H9 (cell line): Measurements from ENCODE around the gene BMPER. TPM values are rescaled to one million over a fixed set of nuclear protein-coding genes. Genes with fewer than 3 reads are reported as not detected.

Experiments
- DNase-seq: peaks from one replicate; pipeline ENCODE4 v3.0.0-alpha.2; 2017
- H2AFZ ChIP-seq: one replicate; pipeline ENCODE4 v1.6.1; 2013; ENCODE audit warnings: mild to moderate bottlenecking, low read length, control low read depth, moderate library complexity
- H2AK5ac ChIP-seq: 2 replicates; pipeline ENCODE4 v1.6.1; 2013; ENCODE audit warnings: low read length, control low read depth, mixed read lengths; ENCODE audit not compliant: insufficient read length
- H2BK120ac ChIP-seq: one replicate; pipeline ENCODE4 v1.6.1; 2013; ENCODE audit warnings: low read depth, mild to moderate bottlenecking, low read length, control low read depth, inconsistent platforms; ENCODE audit not compliant: poor library complexity, severe bottlenecking
- H2BK12ac ChIP-seq: 2 replicates; pipeline ENCODE4 v1.6.1; 2013; ENCODE audit warnings: low read length, control low read depth, mixed read lengths, low read depth; ENCODE audit not compliant: insufficient read length
- H2BK15ac ChIP-seq: 2 replicates; pipeline ENCODE4 v1.6.1; 2013; ENCODE audit warnings: low read depth, low read length, control low read depth
- H2BK20ac ChIP-seq: one replicate; pipeline ENCODE4 v1.6.1; 2013; ENCODE audit warnings: low read depth, mild to moderate bottlenecking, low read length, control low read depth, inconsistent platforms; ENCODE audit not compliant: poor library complexity, severe bottlenecking
- H2BK5ac ChIP-seq: 2 replicates; pipeline ENCODE4 v1.6.1; 2013; ENCODE audit warnings: low read length, control low read depth, mixed read lengths; ENCODE audit not compliant: insufficient read length
- H3K14ac ChIP-seq: 2 replicates; pipeline ENCODE4 v1.6.1; 2013; ENCODE audit warnings: low read length, control low read depth; ENCODE audit not compliant: insufficient read depth
- H3K18ac ChIP-seq: 2 replicates; pipeline ENCODE4 v1.6.1; 2013; ENCODE audit warnings: low read depth, mild to moderate bottlenecking, mixed read lengths, low read length, control low read depth; ENCODE audit not compliant: insufficient read length
- H3K23ac ChIP-seq: 2 replicates; pipeline ENCODE4 v1.6.1; 2013; ENCODE audit warnings: low read length, control low read depth, mixed read lengths, low read depth; ENCODE audit not compliant: insufficient read length
- H3K23me2 ChIP-seq: 2 replicates; pipeline ENCODE4 v1.6.1; 2013; ENCODE audit warnings: low read depth, mild to moderate bottlenecking, mixed read lengths, low read length, control low read depth; ENCODE audit not compliant: insufficient read length, poor library complexity, severe bottlenecking
- H3K27ac ChIP-seq: 2 replicates; pipeline ENCODE4 v1.5.1; 2013; ENCODE audit warnings: low read length, control low read depth, mixed read lengths, low read depth; ENCODE audit not compliant: insufficient read length
- H3K27me3 ChIP-seq: 2 replicates; pipeline ENCODE4 v1.6.1; 2013; ENCODE audit warnings: low read length, control low read depth, inconsistent platforms; ENCODE audit not compliant: insufficient read depth
- H3K4ac ChIP-seq: 2 replicates; pipeline ENCODE4 v1.6.1; 2013; ENCODE audit warnings: low read depth, mild to moderate bottlenecking, control low read depth, inconsistent platforms, low read length, moderate library complexity
- H3K4me1 ChIP-seq: 2 replicates; pipeline ENCODE4 v1.6.1; 2013; ENCODE audit warnings: low read length, control low read depth, inconsistent platforms; ENCODE audit not compliant: insufficient read depth
- H3K4me2 ChIP-seq: 2 replicates; pipeline ENCODE4 v1.6.1; 2013; ENCODE audit warnings: low read length, control low read depth, mixed read lengths; ENCODE audit not compliant: insufficient read length, insufficient read depth
- H3K56ac ChIP-seq: 2 replicates; pipeline ENCODE4 v1.6.1; 2013; ENCODE audit warnings: low read depth, mild to moderate bottlenecking, mixed read lengths, low read length, control low read depth; ENCODE audit not compliant: insufficient read length
- H3K79me1 ChIP-seq: 2 replicates; pipeline ENCODE4 v1.6.1; 2013; ENCODE audit warnings: low read depth, mild to moderate bottlenecking, moderate library complexity, low read length, control low read depth, inconsistent platforms; ENCODE audit not compliant: insufficient read depth, poor library complexity, severe bottlenecking
- H3K79me2 ChIP-seq: 2 replicates; pipeline ENCODE4 v1.6.1; 2013; ENCODE audit warnings: low read length, control low read depth, inconsistent platforms; ENCODE audit not compliant: insufficient read depth
- H3K9ac ChIP-seq: 2 replicates; pipeline ENCODE4 v1.6.1; 2013; ENCODE audit warnings: low read length, control low read depth, mixed read lengths; ENCODE audit not compliant: insufficient read length; ENCODE audit errors: extremely low read depth
- H3K9me3 ChIP-seq: one replicate; pipeline ENCODE4 v1.6.1; 2013; ENCODE audit warnings: low read depth, low read length, inconsistent platforms; ENCODE audit not compliant: control insufficient read depth
- H3T11ph ChIP-seq: one replicate; pipeline ENCODE4 v1.6.1; 2013; ENCODE audit warnings: mild to moderate bottlenecking, low read length, control low read depth, inconsistent platforms
- H4K20me1 ChIP-seq: one replicate; pipeline ENCODE4 v1.6.1; 2013; ENCODE audit not compliant: control insufficient read depth, insufficient read length, insufficient read depth
- H4K5ac ChIP-seq: 2 replicates; pipeline ENCODE4 v1.6.1; 2013; ENCODE audit warnings: low read depth, mild to moderate bottlenecking, mixed read lengths, low read length, control low read depth; ENCODE audit not compliant: insufficient read length
- H4K8ac ChIP-seq: replicated peaks from 2 replicates; pipeline ENCODE4 v1.6.1; 2013; ENCODE audit warnings: low read length, control low read depth, mixed read lengths, low read depth; ENCODE audit not compliant: insufficient read length
- H4K91ac ChIP-seq: 2 replicates; pipeline ENCODE4 v1.6.1; 2013; ENCODE audit warnings: low read depth, mild to moderate bottlenecking, moderate library complexity, mixed read lengths, low read length, control low read depth; ENCODE audit not compliant: insufficient read length
- H3K27ac Mint-ChIP-seq, 3 experiments: 2 replicates in 2 of 3; 3 replicates in 1 of 3; pipeline ENCODE4 v1.8.0; 2020 to 2021; ENCODE audit warnings: mixed read lengths in 3 of 3, mild to moderate bottlenecking in 1 of 3, moderate library complexity in 1 of 3
- H3K27me3 Mint-ChIP-seq: 2 replicates; pipeline ENCODE4 v1.8.0; 2021; ENCODE audit warnings: low read depth, mild to moderate bottlenecking, moderate library complexity, mixed read lengths
- H3K36me3 Mint-ChIP-seq, 3 experiments: 2 replicates in 2 of 3; 3 replicates in 1 of 3; pipeline ENCODE4 v1.8.0; 2020 to 2021; ENCODE audit warnings: low read depth in 3 of 3, mixed read lengths in 3 of 3; ENCODE audit not compliant: insufficient read depth in 1 of 3
- H3K4me1 Mint-ChIP-seq, 2 experiments: 2 replicates each; pipeline ENCODE4 v1.8.0; 2020; ENCODE audit warnings: mixed read lengths in 2 of 2
- H3K4me3 Mint-ChIP-seq, 2 experiments: 2 replicates in 1 of 2; 3 replicates in 1 of 2; pipeline ENCODE4 v1.8.0; 2020 to 2021; ENCODE audit warnings: mild to moderate bottlenecking in 2 of 2, mixed read lengths in 2 of 2, moderate library complexity in 1 of 2
- H3K9me3 Mint-ChIP-seq, 2 experiments: 2 replicates in 1 of 2; 3 replicates in 1 of 2; pipeline ENCODE4 v1.8.0; 2020; ENCODE audit warnings: mild to moderate bottlenecking in 2 of 2, mixed read lengths in 2 of 2, moderate library complexity in 1 of 2
- WGBS: extraction: QIAGEN DNeasy Blood & Tissue Kit; methylation state at CpG from one replicate; pipeline ENCODE4 v1.1.7; 2013; ENCODE audit warnings: missing lambda C conversion rate, low lambda C conversion rate, mixed read lengths; ENCODE audit not compliant: insufficient read length; ENCODE audit errors: extremely low coverage; 5-methylcytosine and 5-hydroxymethylcytosine counted together
- total RNA-seq: library from RNA; stranded (reverse); gene quantifications from 2 replicates; pipeline ENCODE4 v1.2.1, GENCODE V29; 2021
- TF ChIP-seq, protein P1 (sequence below): fragments of 200-600 bp; sonication (generic); conservative IDR thresholded peaks from 3 replicates; pipeline ENCODE4 v1.8.0; 2021; ENCODE audit warnings: antibody characterized with exemption, mild to moderate bottlenecking

BMPER gene
- total RNA-seq, 1 experiment from 2014 or later: 0.20 TPM

DNA sequence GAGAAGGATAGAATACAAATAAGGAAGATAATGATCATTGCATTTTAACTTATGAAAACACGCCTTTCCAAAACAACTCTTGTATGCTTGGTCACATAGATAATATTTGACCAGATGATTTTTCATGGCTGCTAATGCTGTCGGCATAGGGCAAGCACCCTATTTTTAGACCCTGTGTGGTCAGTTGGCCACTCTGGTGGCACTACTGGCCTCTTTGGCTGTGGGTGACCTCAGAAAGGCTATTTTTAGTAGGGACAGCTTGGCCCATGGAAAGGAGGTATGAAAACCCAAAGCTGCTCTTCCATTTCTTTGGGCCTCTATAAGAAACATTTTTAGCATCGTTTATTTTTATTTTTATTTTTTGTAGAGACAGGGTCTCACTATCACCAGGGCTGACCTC, 12.3 kb downstream of the BMPER start:
- no peaks in the 10 kb centered on the region for H3K79me1 ChIP-seq
- H4K8ac ChIP-seq: no peak overlapping the region
- H3K14ac ChIP-seq: no peak overlapping the region
- Mint-ChIP-seq H3K9me3 (no peaks in the 10 kb centered on the region), H3K4me1 (peaks cover 6% of the 10 kb centered on the region in 2 experiments; a peak in 3 of 4 replicates), H3K36me3 (no peaks in the 10 kb centered on the region), H3K4me3 (no peak overlapping the region), H3K27me3 (peaks cover 7% of the 10 kb centered on the region), H3K27ac (no peak overlapping the region; a peak in 1 of 7 replicates)
- no CpG with 5 or more reads among the region's 3 CpGs for WGBS
- no peak overlapping the region for H2BK12ac ChIP-seq
- no peak for DNase-seq
- no peak overlapping the region for H3K4me2 ChIP-seq
- H3K23me2 ChIP-seq: no peaks in the 10 kb centered on the region
- H3K9me3 ChIP-seq: no peaks in the 10 kb centered on the region
- H2BK5ac ChIP-seq: no peak overlapping the region
- no peak overlapping the region for H3K18ac ChIP-seq
- H3K27ac ChIP-seq: no peak overlapping the region
- no peak overlapping the region for H4K5ac ChIP-seq
- no peak overlapping the region for H3K4ac ChIP-seq
- no peaks in the 10 kb centered on the region for H3K79me2 ChIP-seq
- H4K20me1 ChIP-seq: no peaks in the 10 kb centered on the region
- no peaks in the 10 kb centered on the region for H3K4me1 ChIP-seq
- H4K91ac ChIP-seq: no peak overlapping the region
- no peak overlapping the region for H2AK5ac ChIP-seq
- no peak overlapping the region for H3T11ph ChIP-seq
- no peaks in the 10 kb centered on the region; the same call in 1 of the 2 replicates for H3K27me3 ChIP-seq
- TF ChIP-seq, protein P1, sequence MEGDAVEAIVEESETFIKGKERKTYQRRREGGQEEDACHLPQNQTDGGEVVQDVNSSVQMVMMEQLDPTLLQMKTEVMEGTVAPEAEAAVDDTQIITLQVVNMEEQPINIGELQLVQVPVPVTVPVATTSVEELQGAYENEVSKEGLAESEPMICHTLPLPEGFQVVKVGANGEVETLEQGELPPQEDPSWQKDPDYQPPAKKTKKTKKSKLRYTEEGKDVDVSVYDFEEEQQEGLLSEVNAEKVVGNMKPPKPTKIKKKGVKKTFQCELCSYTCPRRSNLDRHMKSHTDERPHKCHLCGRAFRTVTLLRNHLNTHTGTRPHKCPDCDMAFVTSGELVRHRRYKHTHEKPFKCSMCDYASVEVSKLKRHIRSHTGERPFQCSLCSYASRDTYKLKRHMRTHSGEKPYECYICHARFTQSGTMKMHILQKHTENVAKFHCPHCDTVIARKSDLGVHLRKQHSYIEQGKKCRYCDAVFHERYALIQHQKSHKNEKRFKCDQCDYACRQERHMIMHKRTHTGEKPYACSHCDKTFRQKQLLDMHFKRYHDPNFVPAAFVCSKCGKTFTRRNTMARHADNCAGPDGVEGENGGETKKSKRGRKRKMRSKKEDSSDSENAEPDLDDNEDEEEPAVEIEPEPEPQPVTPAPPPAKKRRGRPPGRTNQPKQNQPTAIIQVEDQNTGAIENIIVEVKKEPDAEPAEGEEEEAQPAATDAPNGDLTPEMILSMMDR: no peak
- no peak overlapping the region for H2BK20ac ChIP-seq
- no peak overlapping the region for H3K23ac ChIP-seq
- no peak overlapping the region for H3K9ac ChIP-seq
- H2BK120ac ChIP-seq: no peak overlapping the region
- H2AFZ ChIP-seq: no peak overlapping the region
- no peak overlapping the region for H3K56ac ChIP-seq
- H2BK15ac ChIP-seq: no peak overlapping the region
